H1 (cell line): Measurements from ENCODE around the gene NUDT12. TPM values are rescaled to one million over a fixed set of nuclear protein-coding genes. Genes with fewer than 3 reads are reported as not detected.

Experiments used
- CTCF ChIA-PET: fragments of 300-600 bp; sonication (Branson Sonifier 250); formaldehyde crosslinking; loops from one replicate; lab custom pipeline; 2021; ENCODE audit not compliant: partially characterized antibody; lab: Charles Lee
- POLR2A ChIA-PET: fragments of 300-600 bp; sonication (Branson Sonifier 250); formaldehyde crosslinking; loops from one replicate; lab custom pipeline; 2021; ENCODE audit warnings: inconsistent platforms; ENCODE audit not compliant: partially characterized antibody; lab: Charles Lee
- DNase-seq, 2 experiments: peaks; one replicate each; pipeline versions ENCODE4 v3.0.0 to v3.0.0-alpha.2; 2010 to 2022; ENCODE audit warnings: low spot score in 2 of 2, low read depth in 1 of 2, mixed read lengths in 1 of 2
- FAIRE-seq: peaks from 2 replicates; lab custom pipeline; 2011; peaks lifted over from hg19 to GRCh38; lab: Jason Lieb, UNC
- H2AFZ ChIP-seq: 2 replicates; pipeline ENCODE4 v1.8.1; 2012; ENCODE audit warnings: low read length, inconsistent platforms
- H2AK5ac ChIP-seq: 2 replicates; pipeline ENCODE4 v1.6.1; 2013; ENCODE audit warnings: low read depth, low read length
- H2BK120ac ChIP-seq: replicated peaks from 2 replicates; pipeline ENCODE3; 2013; ENCODE audit warnings: low read depth, low read length, inconsistent platforms
- H2BK12ac ChIP-seq: 2 replicates; pipeline ENCODE4 v1.6.1; 2013; ENCODE audit warnings: low read depth, low read length
- H2BK15ac ChIP-seq: 2 replicates; pipeline ENCODE4 v1.6.1; 2013; ENCODE audit warnings: low read length
- H2BK20ac ChIP-seq: 2 replicates; pipeline ENCODE4 v1.6.1; 2013; ENCODE audit warnings: low read length
- H2BK5ac ChIP-seq: 2 replicates; pipeline ENCODE4 v1.6.1; 2013; ENCODE audit warnings: low read depth, low read length
- H3K14ac ChIP-seq: 2 replicates; pipeline ENCODE4 v1.6.1; 2013; ENCODE audit warnings: inconsistent platforms; ENCODE audit not compliant: insufficient read length
- H3K18ac ChIP-seq: 2 replicates; pipeline ENCODE4 v1.6.1; 2013; ENCODE audit warnings: low read length; ENCODE audit errors: extremely low read depth
- H3K23ac ChIP-seq: 2 replicates; pipeline ENCODE4 v1.6.1; 2013; ENCODE audit warnings: inconsistent platforms; ENCODE audit not compliant: insufficient read length
- H3K23me2 ChIP-seq: 2 replicates; pipeline ENCODE4 v1.6.1; 2013; ENCODE audit warnings: low read depth, low read length
- H3K27ac ChIP-seq: 2 replicates; pipeline ENCODE4 v1.6.1; 2011; ENCODE audit warnings: low read depth, low read length, inconsistent platforms
- H3K27me3 ChIP-seq, 4 experiments: replicated peaks in 1 of 4; 1 replicate in 1 of 4; 2 replicates in 3 of 4; pipeline versions ENCODE4 v1.6.1 to v1.8.1; 2011 to 2013; ENCODE audit warnings: low read length in 3 of 4, mild to moderate bottlenecking in 3 of 4, inconsistent platforms in 2 of 4, mixed read lengths in 2 of 4, moderate library complexity in 1 of 4; ENCODE audit not compliant: control insufficient read depth in 3 of 4, insufficient read depth in 3 of 4; ENCODE audit errors: extremely low read depth in 1 of 4
- H3K36me3 ChIP-seq, 4 experiments: 2 replicates each; pipeline versions ENCODE4 v1.6.1 to v1.8.1; 2011 to 2013; ENCODE audit warnings: mild to moderate bottlenecking in 4 of 4, low read length in 3 of 4, moderate library complexity in 2 of 4, control low read depth in 1 of 4, inconsistent platforms in 1 of 4; ENCODE audit not compliant: insufficient read depth in 4 of 4, control insufficient read depth in 2 of 4
- H3K4ac ChIP-seq: replicated peaks from 2 replicates; pipeline ENCODE3; 2013; ENCODE audit warnings: low read length, low read depth, mixed read lengths, inconsistent platforms; ENCODE audit not compliant: insufficient read length
- H3K4me1 ChIP-seq, 4 experiments: replicated peaks in 1 of 4; 1 replicate in 1 of 4; 2 replicates in 3 of 4; pipeline versions ENCODE4 v1.6.1 to v1.8.1; 2011 to 2013; ENCODE audit warnings: low read length in 3 of 4, inconsistent platforms in 2 of 4, mixed read lengths in 1 of 4; ENCODE audit not compliant: insufficient read depth in 4 of 4, control insufficient read depth in 3 of 4
- H3K4me2 ChIP-seq, 2 experiments: 2 replicates each; pipeline versions ENCODE4 v1.6.1 to v1.8.1; 2011 to 2013; ENCODE audit warnings: low read depth in 2 of 2, low read length in 2 of 2, control low read depth in 1 of 2, inconsistent platforms in 1 of 2, mild to moderate bottlenecking in 1 of 2; ENCODE audit not compliant: insufficient read depth in 1 of 2
- H3K4me3 ChIP-seq, 4 experiments: fragments of 200-600, 300-600 bp in 1 of 4; sonication (generic), shearing (Covaris generic), sonication (Bioruptor Twin) in 1 of 4; 2 replicates each; pipeline versions ENCODE4 v1.5.1 to v1.8.1; 2011 to 2016; ENCODE audit warnings: low read length in 4 of 4, low read depth in 3 of 4, control low read depth in 2 of 4, inconsistent platforms in 2 of 4, mild to moderate bottlenecking in 2 of 4, mixed read lengths in 1 of 4, moderate library complexity in 1 of 4; ENCODE audit not compliant: insufficient read depth in 2 of 4; ENCODE audit errors: extremely low read depth in 1 of 4
- H3K56ac ChIP-seq: replicated peaks from 2 replicates; pipeline ENCODE3; 2013; ENCODE audit warnings: low read depth, mild to moderate bottlenecking, mixed read lengths, low read length, inconsistent platforms; ENCODE audit not compliant: insufficient read length
- H3K79me1 ChIP-seq: 2 replicates; pipeline ENCODE4 v1.6.1; 2013; ENCODE audit warnings: low read depth, low read length, control low read depth
- H3K79me2 ChIP-seq, 2 experiments: 2 replicates each; pipeline versions ENCODE4 v1.6.1 to v1.8.1; 2012 to 2013; ENCODE audit warnings: low read length in 2 of 2, mild to moderate bottlenecking in 2 of 2, inconsistent platforms in 1 of 2; ENCODE audit not compliant: insufficient read depth in 2 of 2, control insufficient read depth in 1 of 2
- H3K9ac ChIP-seq, 4 experiments: replicated peaks in 1 of 4; 1 replicate in 1 of 4; 2 replicates in 3 of 4; pipeline versions ENCODE4 v1.6.1 to v1.8.1; 2011 to 2013; ENCODE audit warnings: low read depth in 3 of 4, low read length in 3 of 4, control low read depth in 2 of 4, mild to moderate bottlenecking in 2 of 4, moderate library complexity in 2 of 4, inconsistent platforms in 1 of 4; ENCODE audit errors: extremely low read depth in 1 of 4
- H3K9me3 ChIP-seq, 2 experiments: 2 replicates each; pipeline versions ENCODE4 v1.6.1 to v1.8.1; 2012 to 2013; ENCODE audit warnings: mild to moderate bottlenecking in 2 of 2, moderate library complexity in 2 of 2, control low read depth in 1 of 2, inconsistent platforms in 1 of 2, low read depth in 1 of 2, low read length in 1 of 2, mixed read lengths in 1 of 2; ENCODE audit not compliant: insufficient read depth in 2 of 2
- H4K20me1 ChIP-seq, 2 experiments: replicated peaks in 1 of 2; 2 replicates each; pipeline versions ENCODE3 to v1.8.1; 2011 to 2013; ENCODE audit warnings: inconsistent platforms in 2 of 2, low read length in 2 of 2, mild to moderate bottlenecking in 1 of 2; ENCODE audit not compliant: insufficient read depth in 2 of 2, control insufficient read depth in 1 of 2
- H4K5ac ChIP-seq: 2 replicates; pipeline ENCODE4 v1.6.1; 2013; ENCODE audit warnings: low read length, low read depth, mixed read lengths, inconsistent platforms; ENCODE audit not compliant: insufficient read length
- H4K8ac ChIP-seq: 2 replicates; pipeline ENCODE4 v1.8.0; 2013; ENCODE audit warnings: mild to moderate bottlenecking, moderate library complexity, low read length, inconsistent platforms; ENCODE audit not compliant: insufficient read depth; ENCODE audit errors: extremely low read depth
- H4K91ac ChIP-seq: replicated peaks from 2 replicates; pipeline ENCODE3; 2013; ENCODE audit warnings: low read length, mixed read lengths, inconsistent platforms; ENCODE audit not compliant: insufficient read length
- EGR1 ChIP-seq: IDR thresholded peaks from 2 replicates; pipeline ENCODE4 v1.6.1; 2011; ENCODE audit warnings: low read depth, low read length, borderline replicate concordance
- EP300 ChIP-seq, 2 experiments: IDR thresholded peaks; 1 replicate in 1 of 2; 2 replicates in 1 of 2; pipeline ENCODE4 v1.6.1; 2011 to 2012; ENCODE audit warnings: low read depth in 2 of 2, low read length in 2 of 2, mild to moderate bottlenecking in 2 of 2, borderline replicate concordance in 1 of 2, inconsistent platforms in 1 of 2, moderate library complexity in 1 of 2
- FOSL1 ChIP-seq: IDR thresholded peaks from 2 replicates; pipeline ENCODE4 v1.6.1; 2011; ENCODE audit warnings: mild to moderate bottlenecking, low read depth, low read length, moderate library complexity; ENCODE audit not compliant: insufficient read depth
- GTF2F1 ChIP-seq: IDR thresholded peaks from 2 replicates; pipeline ENCODE4 v1.6.1; 2012; ENCODE audit warnings: low read depth, low read length, improper control_type of control experiment, borderline replicate concordance
- HDAC6 ChIP-seq: IDR thresholded peaks from one replicate; pipeline ENCODE4 v1.7.1; 2012; ENCODE audit warnings: low read depth, mild to moderate bottlenecking, inconsistent platforms, low read length, moderate library complexity
- RNF2 ChIP-seq: fragments of 200-900, 300-1000 bp; sonication (generic); IDR thresholded peaks from 2 replicates; pipeline ENCODE4 v1.7.1; 2016; ENCODE audit warnings: borderline replicate concordance, low read depth, mild to moderate bottlenecking, antibody characterized with exemption, low read length; ENCODE audit not compliant: poor library complexity, severe bottlenecking; ENCODE audit errors: missing control alignments
- TAF7 ChIP-seq: optimal IDR thresholded peaks from 2 replicates; pipeline ENCODE3; 2011; ENCODE audit warnings: low read depth, mild to moderate bottlenecking, inconsistent platforms, low read length, moderate library complexity, borderline replicate concordance
- WGBS, 2 experiments: shearing (Covaris generic) in 1 of 2; methylation state at CpG; one replicate each; pipeline versions ENCODE4 v1.1.6 to v1.1.7; 2013 to 2015; ENCODE audit warnings: low lambda C conversion rate in 2 of 2, mixed read lengths in 2 of 2, inconsistent platforms in 1 of 2, low coverage in 1 of 2, missing lambda C conversion rate in 1 of 2; ENCODE audit not compliant: insufficient replicate concordance in 2 of 2, insufficient coverage in 1 of 2, insufficient read length in 1 of 2; ENCODE audit errors: extremely low coverage in 1 of 2, missing lambda C conversion rate in 1 of 2; 5-methylcytosine and 5-hydroxymethylcytosine counted together
- polyA plus RNA-seq, 7 experiments: library from polyadenylated mRNA; depleted of rRNA in 3 of 7; stranded (reverse) in 5 of 7; unstranded in 2 of 7; fragments of >200 nt in 5 of 7; fragments of 200-250 nt in 2 of 7; gene quantifications; 1 replicate in 5 of 7; 2 replicates in 1 of 7; 4 replicates in 1 of 7; pipeline versions ENCODE4 v1.2.1 to v1.2.3, GENCODE V29; 2011 to 2013; ENCODE audit warnings: missing spikeins in 2 of 7, mixed read lengths in 2 of 7
- total RNA-seq: library from RNA; stranded (reverse); fragmentation: NEBNext Ultra II Directional; extraction: Animal tissue kit (Norgen Biotek cat#: 25700); gene quantifications from 2 replicates; pipeline ENCODE4 v1.2.1, GENCODE V29; 2021

NUDT12 gene
- total and polyA plus RNA-seq, 2 of the 8 experiments (the other 6 are each of a cell fraction or from before 2014, with no cell fraction given), result 3.6 to 12.5 TPM

DNA sequence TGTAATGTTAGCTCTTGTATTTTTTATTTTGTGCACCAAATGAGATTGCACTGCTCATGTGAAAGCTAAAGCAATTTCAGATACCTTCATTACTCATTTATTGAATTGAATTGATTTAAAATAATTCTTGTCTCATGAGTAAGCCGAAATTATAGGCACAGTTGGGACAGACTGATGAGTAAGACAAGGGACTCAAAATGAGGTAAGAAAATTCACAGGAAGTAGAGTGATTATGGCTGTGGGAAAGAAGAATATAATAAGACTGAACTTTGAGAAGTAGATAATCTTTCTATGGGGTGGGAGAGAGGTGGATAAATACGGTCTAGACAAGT, 51.1 kb downstream of the NUDT12 start:
- no peak overlapping the region for H2AFZ ChIP-seq
- H3K4me3 ChIP-seq, result no peak overlapping the region
- TF ChIP-seq GTF2F1, result no peak
- no peak for TF ChIP-seq EP300 (IDR thresholded peaks at IDR 0.05; ENCODE audit: borderline replicate concordance in 1 of 2, low read depth in 2 of 2, low read length in 2 of 2)
- TF ChIP-seq HDAC6, result no peak
- no peak for TF ChIP-seq TAF7
- no peak for TF ChIP-seq FOSL1
- TF ChIP-seq RNF2, result no peak
- TF ChIP-seq EGR1, result no peak
- no peak overlapping the region for H2AK5ac ChIP-seq
- no peak overlapping the region for H3K23ac ChIP-seq
- no peak overlapping the region for H3K27ac ChIP-seq
- H3K56ac ChIP-seq, result no peak overlapping the region
- ChIA-PET CTCF (no interaction called here), POLR2A (interaction anchor here (1.3 kb wide), 1 partner anchor 13 kb away, joined by 5 read pairs; no protein-coding TSS in a partner anchor)
- no peak overlapping the region for H3K9ac ChIP-seq
- H2BK5ac ChIP-seq, result no peak overlapping the region
- no peak overlapping the region for H2BK20ac ChIP-seq
- H4K8ac ChIP-seq, result no peak overlapping the region
- no peak overlapping the region for H2BK120ac ChIP-seq
- no peaks in the 10 kb centered on the region for H3K27me3 ChIP-seq
- H3K4me2 ChIP-seq, result no peak overlapping the region
- H3K9me3 ChIP-seq, result no peaks in the 10 kb centered on the region
- FAIRE-seq, result no peak
- H3K4me1 ChIP-seq, result peaks cover 0 to 3% (median 0%) of the 10 kb centered on the region in 4 experiments; a peak in 1 of 7 replicates
- no peak overlapping the region for H4K91ac ChIP-seq
- no peaks in the 10 kb centered on the region for H3K23me2 ChIP-seq
- no peaks in the 10 kb centered on the region for H3K79me1 ChIP-seq
- H3K18ac ChIP-seq, result no peak overlapping the region
- 91% methylated on average over 2 of the region's 2 CpGs; no CpG with 5 or more reads in 1 of the 2 experiments for WGBS, 2 experiments
- no peaks in the 10 kb centered on the region; a peak in 1 of 8 replicates for H3K36me3 ChIP-seq
- no peaks in the 10 kb centered on the region for H4K20me1 ChIP-seq
- H3K4ac ChIP-seq, result no peak overlapping the region
- no peak overlapping the region for H4K5ac ChIP-seq
- no peaks in the 10 kb centered on the region for H3K79me2 ChIP-seq
- DNase-seq, result no peak
- H3K14ac ChIP-seq, result no peak overlapping the region
- H2BK15ac ChIP-seq, result no peak overlapping the region
- H2BK12ac ChIP-seq, result no peak overlapping the region
